PC-3 (cell line): ENCODE results near the gene OSBPL9.

Experiments used
- EZH2 ChIP-seq: fragments of 300-600 bp; sonication (generic); IDR thresholded peaks from one replicate; pipeline ENCODE4 v1.6.1; 2017; ENCODE audit warnings: antibody characterized with exemption, mild to moderate bottlenecking, low read length; ENCODE audit not compliant: unreplicated experiment
- EZH2phosphoT487 ChIP-seq: fragments of 300-600 bp; sonication (generic); IDR thresholded peaks from 2 replicates; pipeline ENCODE4 v1.6.1; 2018; ENCODE audit warnings: mild to moderate bottlenecking, antibody characterized with exemption, low read length, borderline replicate concordance
- TF ChIP-seq, protein P1 (sequence below): fragments of 300-600 bp; sonication (generic); conservative IDR thresholded peaks from 2 replicates; pipeline ENCODE4 v1.5.1; 2017; ENCODE audit warnings: antibody characterized with exemption, low read depth, mild to moderate bottlenecking, low read length

DNA sequence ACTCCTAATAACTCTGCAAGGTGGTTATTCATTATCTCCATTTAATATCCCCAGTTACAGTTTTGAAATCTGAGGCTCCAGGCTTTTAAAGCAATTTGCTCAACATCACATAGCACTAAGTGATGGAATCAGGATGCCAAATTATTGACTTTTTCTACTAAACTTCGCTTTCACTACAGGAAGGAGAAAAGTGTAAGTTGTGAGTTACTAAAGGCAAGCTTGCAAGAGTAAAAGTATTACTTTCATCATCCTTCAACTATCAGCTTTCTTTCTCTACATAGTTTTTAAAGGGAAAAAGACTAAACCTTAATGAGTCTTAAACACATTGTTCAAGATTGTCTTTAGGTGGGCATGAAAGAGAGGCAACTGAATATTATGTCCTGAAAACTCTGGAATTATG is 1.8 kb downstream of the OSBPL9 start:
- TF ChIP-seq, protein P1, sequence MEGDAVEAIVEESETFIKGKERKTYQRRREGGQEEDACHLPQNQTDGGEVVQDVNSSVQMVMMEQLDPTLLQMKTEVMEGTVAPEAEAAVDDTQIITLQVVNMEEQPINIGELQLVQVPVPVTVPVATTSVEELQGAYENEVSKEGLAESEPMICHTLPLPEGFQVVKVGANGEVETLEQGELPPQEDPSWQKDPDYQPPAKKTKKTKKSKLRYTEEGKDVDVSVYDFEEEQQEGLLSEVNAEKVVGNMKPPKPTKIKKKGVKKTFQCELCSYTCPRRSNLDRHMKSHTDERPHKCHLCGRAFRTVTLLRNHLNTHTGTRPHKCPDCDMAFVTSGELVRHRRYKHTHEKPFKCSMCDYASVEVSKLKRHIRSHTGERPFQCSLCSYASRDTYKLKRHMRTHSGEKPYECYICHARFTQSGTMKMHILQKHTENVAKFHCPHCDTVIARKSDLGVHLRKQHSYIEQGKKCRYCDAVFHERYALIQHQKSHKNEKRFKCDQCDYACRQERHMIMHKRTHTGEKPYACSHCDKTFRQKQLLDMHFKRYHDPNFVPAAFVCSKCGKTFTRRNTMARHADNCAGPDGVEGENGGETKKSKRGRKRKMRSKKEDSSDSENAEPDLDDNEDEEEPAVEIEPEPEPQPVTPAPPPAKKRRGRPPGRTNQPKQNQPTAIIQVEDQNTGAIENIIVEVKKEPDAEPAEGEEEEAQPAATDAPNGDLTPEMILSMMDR = no peak
- TF ChIP-seq EZH2 = no peak
- TF ChIP-seq EZH2phosphoT487 = no peak
